ENCODE data around the gene PDE11A.

DNA sequence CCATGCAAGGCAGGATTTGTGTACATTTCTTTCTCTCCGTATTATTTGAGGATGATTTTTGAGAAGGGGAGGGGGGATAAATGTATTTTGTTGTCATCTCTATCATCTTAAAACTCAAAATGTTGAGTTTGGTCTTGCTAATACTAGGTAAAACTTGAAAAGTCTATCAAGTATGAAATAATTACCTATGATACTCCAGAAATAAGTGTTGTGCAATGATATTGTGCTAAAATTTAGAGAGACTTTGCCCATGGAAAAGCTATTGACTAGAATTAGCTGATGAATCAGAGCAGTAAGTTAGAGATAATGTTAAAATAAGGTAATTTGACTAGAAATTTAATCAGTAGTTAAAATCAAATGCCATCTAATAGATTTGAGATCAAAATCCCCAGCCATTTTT is 356.1 kb downstream of the PDE11A start:
- TF ChIP-seq, protein P1, sequence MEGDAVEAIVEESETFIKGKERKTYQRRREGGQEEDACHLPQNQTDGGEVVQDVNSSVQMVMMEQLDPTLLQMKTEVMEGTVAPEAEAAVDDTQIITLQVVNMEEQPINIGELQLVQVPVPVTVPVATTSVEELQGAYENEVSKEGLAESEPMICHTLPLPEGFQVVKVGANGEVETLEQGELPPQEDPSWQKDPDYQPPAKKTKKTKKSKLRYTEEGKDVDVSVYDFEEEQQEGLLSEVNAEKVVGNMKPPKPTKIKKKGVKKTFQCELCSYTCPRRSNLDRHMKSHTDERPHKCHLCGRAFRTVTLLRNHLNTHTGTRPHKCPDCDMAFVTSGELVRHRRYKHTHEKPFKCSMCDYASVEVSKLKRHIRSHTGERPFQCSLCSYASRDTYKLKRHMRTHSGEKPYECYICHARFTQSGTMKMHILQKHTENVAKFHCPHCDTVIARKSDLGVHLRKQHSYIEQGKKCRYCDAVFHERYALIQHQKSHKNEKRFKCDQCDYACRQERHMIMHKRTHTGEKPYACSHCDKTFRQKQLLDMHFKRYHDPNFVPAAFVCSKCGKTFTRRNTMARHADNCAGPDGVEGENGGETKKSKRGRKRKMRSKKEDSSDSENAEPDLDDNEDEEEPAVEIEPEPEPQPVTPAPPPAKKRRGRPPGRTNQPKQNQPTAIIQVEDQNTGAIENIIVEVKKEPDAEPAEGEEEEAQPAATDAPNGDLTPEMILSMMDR (conservative IDR thresholded peaks at IDR 0.05; ENCODE audit: low read depth in 2 of 2) = no peak
- TF ChIP-seq EZH2 (IDR thresholded peaks at IDR 0.05; ENCODE audit: low read depth, unreplicated experiment) (no peak), POLR2AphosphoS5 (IDR thresholded peaks at IDR 0.05; ENCODE audit: low read depth) (no peak), CREB1 (CRISPR knock-in tag; IDR thresholded peaks at IDR 0.05; ENCODE audit: low read depth) (no peak), JUNB (IDR thresholded peaks at IDR 0.05; ENCODE audit: unreplicated experiment) (no peak), EZH2phosphoT487 (IDR thresholded peaks at IDR 0.05; ENCODE audit: unreplicated experiment) (no peak), ZNF114 (CRISPR knock-in tag; IDR thresholded peaks at IDR 0.05) (no peak), ZNF331 (CRISPR knock-in tag; IDR thresholded peaks at IDR 0.05; ENCODE audit: low read depth) (no peak), NANOG (IDR thresholded peaks at IDR 0.05; ENCODE audit: borderline replicate concordance) (no peak), STAT1 (IDR thresholded peaks at IDR 0.05; ENCODE audit: unreplicated experiment) (no peak)
- TF ChIP-seq, protein P2, sequence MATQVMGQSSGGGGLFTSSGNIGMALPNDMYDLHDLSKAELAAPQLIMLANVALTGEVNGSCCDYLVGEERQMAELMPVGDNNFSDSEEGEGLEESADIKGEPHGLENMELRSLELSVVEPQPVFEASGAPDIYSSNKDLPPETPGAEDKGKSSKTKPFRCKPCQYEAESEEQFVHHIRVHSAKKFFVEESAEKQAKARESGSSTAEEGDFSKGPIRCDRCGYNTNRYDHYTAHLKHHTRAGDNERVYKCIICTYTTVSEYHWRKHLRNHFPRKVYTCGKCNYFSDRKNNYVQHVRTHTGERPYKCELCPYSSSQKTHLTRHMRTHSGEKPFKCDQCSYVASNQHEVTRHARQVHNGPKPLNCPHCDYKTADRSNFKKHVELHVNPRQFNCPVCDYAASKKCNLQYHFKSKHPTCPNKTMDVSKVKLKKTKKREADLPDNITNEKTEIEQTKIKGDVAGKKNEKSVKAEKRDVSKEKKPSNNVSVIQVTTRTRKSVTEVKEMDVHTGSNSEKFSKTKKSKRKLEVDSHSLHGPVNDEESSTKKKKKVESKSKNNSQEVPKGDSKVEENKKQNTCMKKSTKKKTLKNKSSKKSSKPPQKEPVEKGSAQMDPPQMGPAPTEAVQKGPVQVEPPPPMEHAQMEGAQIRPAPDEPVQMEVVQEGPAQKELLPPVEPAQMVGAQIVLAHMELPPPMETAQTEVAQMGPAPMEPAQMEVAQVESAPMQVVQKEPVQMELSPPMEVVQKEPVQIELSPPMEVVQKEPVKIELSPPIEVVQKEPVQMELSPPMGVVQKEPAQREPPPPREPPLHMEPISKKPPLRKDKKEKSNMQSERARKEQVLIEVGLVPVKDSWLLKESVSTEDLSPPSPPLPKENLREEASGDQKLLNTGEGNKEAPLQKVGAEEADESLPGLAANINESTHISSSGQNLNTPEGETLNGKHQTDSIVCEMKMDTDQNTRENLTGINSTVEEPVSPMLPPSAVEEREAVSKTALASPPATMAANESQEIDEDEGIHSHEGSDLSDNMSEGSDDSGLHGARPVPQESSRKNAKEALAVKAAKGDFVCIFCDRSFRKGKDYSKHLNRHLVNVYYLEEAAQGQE (IDR thresholded peaks at IDR 0.05; ENCODE audit: unreplicated experiment) = no peak
- TF ChIP-seq, protein P3, sequence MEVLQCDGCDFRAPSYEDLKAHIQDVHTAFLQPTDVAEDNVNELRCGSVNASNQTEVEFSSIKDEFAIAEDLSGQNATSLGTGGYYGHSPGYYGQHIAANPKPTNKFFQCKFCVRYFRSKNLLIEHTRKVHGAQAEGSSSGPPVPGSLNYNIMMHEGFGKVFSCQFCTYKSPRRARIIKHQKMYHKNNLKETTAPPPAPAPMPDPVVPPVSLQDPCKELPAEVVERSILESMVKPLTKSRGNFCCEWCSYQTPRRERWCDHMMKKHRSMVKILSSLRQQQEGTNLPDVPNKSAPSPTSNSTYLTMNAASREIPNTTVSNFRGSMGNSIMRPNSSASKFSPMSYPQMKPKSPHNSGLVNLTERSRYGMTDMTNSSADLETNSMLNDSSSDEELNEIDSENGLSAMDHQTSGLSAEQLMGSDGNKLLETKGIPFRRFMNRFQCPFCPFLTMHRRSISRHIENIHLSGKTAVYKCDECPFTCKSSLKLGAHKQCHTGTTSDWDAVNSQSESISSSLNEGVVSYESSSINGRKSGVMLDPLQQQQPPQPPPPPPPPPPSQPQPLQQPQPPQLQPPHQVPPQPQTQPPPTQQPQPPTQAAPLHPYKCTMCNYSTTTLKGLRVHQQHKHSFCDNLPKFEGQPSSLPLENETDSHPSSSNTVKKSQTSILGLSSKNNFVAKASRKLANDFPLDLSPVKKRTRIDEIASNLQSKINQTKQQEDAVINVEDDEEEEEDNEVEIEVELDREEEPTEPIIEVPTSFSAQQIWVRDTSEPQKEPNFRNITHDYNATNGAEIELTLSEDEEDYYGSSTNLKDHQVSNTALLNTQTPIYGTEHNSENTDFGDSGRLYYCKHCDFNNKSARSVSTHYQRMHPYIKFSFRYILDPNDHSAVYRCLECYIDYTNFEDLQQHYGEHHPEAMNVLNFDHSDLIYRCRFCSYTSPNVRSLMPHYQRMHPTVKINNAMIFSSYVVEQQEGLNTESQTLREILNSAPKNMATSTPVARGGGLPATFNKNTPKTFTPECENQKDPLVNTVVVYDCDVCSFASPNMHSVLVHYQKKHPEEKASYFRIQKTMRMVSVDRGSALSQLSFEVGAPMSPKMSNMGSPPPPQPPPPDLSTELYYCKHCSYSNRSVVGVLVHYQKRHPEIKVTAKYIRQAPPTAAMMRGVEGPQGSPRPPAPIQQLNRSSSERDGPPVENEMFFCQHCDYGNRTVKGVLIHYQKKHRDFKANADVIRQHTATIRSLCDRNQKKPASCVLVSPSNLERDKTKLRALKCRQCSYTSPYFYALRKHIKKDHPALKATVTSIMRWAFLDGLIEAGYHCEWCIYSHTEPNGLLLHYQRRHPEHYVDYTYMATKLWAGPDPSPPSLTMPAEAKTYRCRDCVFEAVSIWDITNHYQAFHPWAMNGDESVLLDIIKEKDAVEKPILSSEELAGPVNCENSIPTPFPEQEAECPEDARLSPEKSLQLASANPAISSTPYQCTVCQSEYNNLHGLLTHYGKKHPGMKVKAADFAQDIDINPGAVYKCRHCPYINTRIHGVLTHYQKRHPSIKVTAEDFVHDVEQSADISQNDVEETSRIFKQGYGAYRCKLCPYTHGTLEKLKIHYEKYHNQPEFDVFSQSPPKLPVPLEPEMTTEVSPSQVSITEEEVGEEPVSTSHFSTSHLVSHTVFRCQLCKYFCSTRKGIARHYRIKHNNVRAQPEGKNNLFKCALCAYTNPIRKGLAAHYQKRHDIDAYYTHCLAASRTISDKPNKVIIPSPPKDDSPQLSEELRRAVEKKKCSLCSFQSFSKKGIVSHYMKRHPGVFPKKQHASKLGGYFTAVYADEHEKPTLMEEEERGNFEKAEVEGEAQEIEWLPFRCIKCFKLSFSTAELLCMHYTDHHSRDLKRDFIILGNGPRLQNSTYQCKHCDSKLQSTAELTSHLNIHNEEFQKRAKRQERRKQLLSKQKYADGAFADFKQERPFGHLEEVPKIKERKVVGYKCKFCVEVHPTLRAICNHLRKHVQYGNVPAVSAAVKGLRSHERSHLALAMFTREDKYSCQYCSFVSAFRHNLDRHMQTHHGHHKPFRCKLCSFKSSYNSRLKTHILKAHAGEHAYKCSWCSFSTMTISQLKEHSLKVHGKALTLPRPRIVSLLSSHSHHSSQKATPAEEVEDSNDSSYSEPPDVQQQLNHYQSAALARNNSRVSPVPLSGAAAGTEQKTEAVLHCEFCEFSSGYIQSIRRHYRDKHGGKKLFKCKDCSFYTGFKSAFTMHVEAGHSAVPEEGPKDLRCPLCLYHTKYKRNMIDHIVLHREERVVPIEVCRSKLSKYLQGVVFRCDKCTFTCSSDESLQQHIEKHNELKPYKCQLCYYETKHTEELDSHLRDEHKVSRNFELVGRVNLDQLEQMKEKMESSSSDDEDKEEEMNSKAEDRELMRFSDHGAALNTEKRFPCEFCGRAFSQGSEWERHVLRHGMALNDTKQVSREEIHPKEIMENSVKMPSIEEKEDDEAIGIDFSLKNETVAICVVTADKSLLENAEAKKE (CRISPR knock-in tag; IDR thresholded peaks at IDR 0.05) = no peak
- TF ChIP-seq, protein P4, sequence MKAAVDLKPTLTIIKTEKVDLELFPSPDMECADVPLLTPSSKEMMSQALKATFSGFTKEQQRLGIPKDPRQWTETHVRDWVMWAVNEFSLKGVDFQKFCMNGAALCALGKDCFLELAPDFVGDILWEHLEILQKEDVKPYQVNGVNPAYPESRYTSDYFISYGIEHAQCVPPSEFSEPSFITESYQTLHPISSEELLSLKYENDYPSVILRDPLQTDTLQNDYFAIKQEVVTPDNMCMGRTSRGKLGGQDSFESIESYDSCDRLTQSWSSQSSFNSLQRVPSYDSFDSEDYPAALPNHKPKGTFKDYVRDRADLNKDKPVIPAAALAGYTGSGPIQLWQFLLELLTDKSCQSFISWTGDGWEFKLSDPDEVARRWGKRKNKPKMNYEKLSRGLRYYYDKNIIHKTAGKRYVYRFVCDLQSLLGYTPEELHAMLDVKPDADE (IDR thresholded peaks at IDR 0.05) = no peak
